Measurements from ENCODE around the gene UBN2.
"Not testable (repeated sequence)": the region's sequence is repeated elsewhere in the genome, so short reads cannot be mapped to it uniquely, and the experiment has no call there.

The UBN2 gene

GRCh38 chr7:139299296-139299695 is 68.3 kb downstream of the UBN2 start:
- DNase-seq (ENCODE audit: low spot score), result no peak

- DNase-seq (ENCODE audit: low spot score), result no peak
These were observed 69.4 kb downstream of the UBN2 start for GRCh38 chr7:139300390-139300789.

- no peak for DNase-seq (ENCODE audit: low spot score)
These were observed 73.5 kb downstream of the UBN2 start for GRCh38 chr7:139304517-139304916.

GRCh38 chr7:139317939-139318505 is 87.0 kb downstream of the UBN2 start:
- DNase-seq (ENCODE audit: low spot score), result no peak

GRCh38 chr7:139321071-139321745 is 90.2 kb downstream of the UBN2 start:
- no peak for DNase-seq (ENCODE audit: low spot score)

- not testable (repeated sequence) for DNase-seq (ENCODE audit: low spot score)
These were observed 93.7 kb downstream of the UBN2 start for GRCh38 chr7:139324709-139325108.

GRCh38 chr7:139328375-139328774 is 97.3 kb downstream of the UBN2 start:
- DNase-seq (ENCODE audit: low spot score), result peak; percentile 54

- no peak for DNase-seq (ENCODE audit: low spot score)
These were observed 98.1 kb downstream of the UBN2 start for GRCh38 chr7:139329119-139329518.

GRCh38 chr7:139330333-139331030 is 99.4 kb downstream of the UBN2 start:
- DNase-seq (ENCODE audit: low spot score), result no peak

- DNase-seq (ENCODE audit: low spot score), result no peak
These were observed 101.8 kb downstream of the UBN2 start for GRCh38 chr7:139332697-139333359.

- DNase-seq (ENCODE audit: low spot score), result not testable (repeated sequence)
These were observed 102.4 kb downstream of the UBN2 start for GRCh38 chr7:139333443-139333842.

- DNase-seq (ENCODE audit: low spot score), result no peak
These were observed 103.5 kb downstream of the UBN2 start for GRCh38 chr7:139334399-139335150.

- no peak for DNase-seq (ENCODE audit: low spot score)
These were observed 108.0 kb downstream of the UBN2 start for GRCh38 chr7:139339025-139339424.

- DNase-seq (ENCODE audit: low spot score), result no peak
These were observed 108.6 kb downstream of the UBN2 start for GRCh38 chr7:139339698-139340036.

GRCh38 chr7:139340037-139340807 is 109.2 kb downstream of the UBN2 start:
- peak; percentile 100 for DNase-seq (ENCODE audit: low spot score)

GRCh38 chr7:139340808-139341057 is 109.7 kb downstream of the UBN2 start:
- DNase-seq (ENCODE audit: low spot score), result peak; percentile 71

GRCh38 chr7:139341058-139341775 is 110.2 kb downstream of the UBN2 start, which contains the start of gene FMC1:
FMC1 (plus strand) TSS chr7:139341337; CDS start chr7:139341385, 48 bp downstream.
- DNase-seq (ENCODE audit: low spot score), result peak; percentile 89

- DNase-seq (ENCODE audit: low spot score), result peak; percentile 93
These were observed 110.8 kb downstream of the UBN2 start for GRCh38 chr7:139341776-139342226.

GRCh38 chr7:139345042-139345441 is 114.0 kb downstream of the UBN2 start:
- no peak for DNase-seq (ENCODE audit: low spot score)

GRCh38 chr7:139351027-139351426 is 120.0 kb downstream of the UBN2 start:
- no peak for DNase-seq (ENCODE audit: low spot score)

- no peak for DNase-seq (ENCODE audit: low spot score)
These were observed 123.7 kb downstream of the UBN2 start for GRCh38 chr7:139354729-139355128.
